K562 (cell line): ENCODE measurements around the gene CATSPER4. TPM values are rescaled to one million over a fixed set of nuclear protein-coding genes. Genes with fewer than 3 reads are reported as not detected.

ENCODE experiments used
- HOMEZ ChIP-seq: fragments of 250-450 bp; sonication (Bioruptor Pico); IDR thresholded peaks from 2 replicates; pipeline ENCODE4 v1.4.0; 2020; ENCODE audit warnings: mild to moderate bottlenecking, moderate library complexity
- POLR2A ChIP-seq: fragments of 450-650 bp; conservative IDR thresholded peaks from 2 replicates; pipeline ENCODE4 v1.6.1; 2016
- RBM25 ChIP-seq: fragments of 200-400 bp; formaldehyde crosslinking; IDR thresholded peaks from 2 replicates; pipeline ENCODE4 v1.6.1; 2018; ENCODE audit warnings: low read length, low read depth, moderate library complexity; ENCODE audit not compliant: severe bottlenecking
- RHOXF2B ChIP-seq: fragments of 250-450 bp; sonication (Bioruptor Pico); conservative IDR thresholded peaks from 2 replicates; pipeline ENCODE4 v1.5.1; 2021
- ZNF740 ChIP-seq, 3 experiments: fragments of 200-800 bp in 1 of 3; sonication (Bioruptor generic) in 1 of 3; sonication (generic) in 1 of 3; formaldehyde crosslinking in 1 of 3; IDR thresholded peaks; 2 replicates each; pipeline versions ENCODE4 v1.6.1 to v1.8.0; 2016 to 2022; ENCODE audit warnings: mild to moderate bottlenecking in 2 of 3, missing compliant biosample characterization in 2 of 3, missing genetic modification characterization in 2 of 3, missing genetic modification reagents in 1 of 3
- polyA plus RNA-seq, 8 experiments: library from polyadenylated mRNA; depleted of rRNA in 4 of 8; stranded (reverse) in 5 of 8; unstranded in 3 of 8; fragments of >200 nt; fragmentation: Nextera tagmentation in 2 of 8; fragmentation: Illumina TruSeq in 1 of 8; extraction: Ambion mirVana in 2 of 8; extraction: Trizol in 1 of 8; gene quantifications; 2 replicates each; pipeline versions ENCODE4 v1.2.1 to v1.2.3, GENCODE V29; 2011 to 2014; ENCODE audit warnings: inconsistent platforms in 1 of 8, missing spikeins in 1 of 8
- total RNA-seq, 7 experiments: library from RNA; depleted of rRNA in 6 of 7; stranded (reverse); fragments of >200 nt in 6 of 7; fragmentation: Illumina TruSeq in 2 of 7; extraction: Trizol in 2 of 7; gene quantifications; 2 replicates each; pipeline versions ENCODE4 v1.2.1 to v1.2.3, GENCODE V29; 2011 to 2021; ENCODE audit warnings: low replicate concordance in 1 of 7
- TF ChIP-seq, protein P1 (sequence below): fragments of 450-650 bp; conservative IDR thresholded peaks from 2 replicates; pipeline ENCODE4 v1.6.1; 2016; ENCODE audit warnings: missing genetic modification characterization, low read depth, mild to moderate bottlenecking, missing compliant biosample characterization, moderate library complexity
- TF ChIP-seq, protein P2 (sequence below): sonication (generic); formaldehyde crosslinking; IDR thresholded peaks from 2 replicates; pipeline ENCODE4 v1.8.1; 2023; ENCODE audit warnings: mild to moderate bottlenecking, missing genetic modification reagents

The CATSPER4 gene
- total and polyA plus RNA-seq, 9 of the 15 experiments (the other 6 are each of a cell fraction or from before 2014, with no cell fraction given) = 0.04 to 0.13 TPM; not detected in 7

DNA sequence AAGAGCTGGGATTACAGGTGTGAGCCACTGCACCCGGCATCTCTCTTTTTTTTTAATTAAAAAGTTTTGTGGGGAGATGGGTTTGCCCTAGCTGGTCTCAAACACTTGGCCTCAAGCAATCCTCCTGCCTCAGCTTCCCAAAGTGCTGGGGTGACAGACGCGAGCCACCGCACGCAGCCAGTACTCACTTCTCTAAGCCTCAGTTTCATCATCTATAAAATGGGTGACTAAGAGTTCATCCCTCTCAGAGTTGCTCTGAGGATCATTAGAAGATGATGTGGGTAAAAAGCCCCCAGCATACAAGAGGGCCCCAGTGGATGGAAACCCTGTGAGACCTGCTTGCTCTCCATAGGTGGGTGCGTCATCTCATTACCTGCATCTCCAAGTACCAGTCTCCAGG lies 2.5 kb upstream of the CATSPER4 start (continued):
- TF ChIP-seq, protein P1, sequence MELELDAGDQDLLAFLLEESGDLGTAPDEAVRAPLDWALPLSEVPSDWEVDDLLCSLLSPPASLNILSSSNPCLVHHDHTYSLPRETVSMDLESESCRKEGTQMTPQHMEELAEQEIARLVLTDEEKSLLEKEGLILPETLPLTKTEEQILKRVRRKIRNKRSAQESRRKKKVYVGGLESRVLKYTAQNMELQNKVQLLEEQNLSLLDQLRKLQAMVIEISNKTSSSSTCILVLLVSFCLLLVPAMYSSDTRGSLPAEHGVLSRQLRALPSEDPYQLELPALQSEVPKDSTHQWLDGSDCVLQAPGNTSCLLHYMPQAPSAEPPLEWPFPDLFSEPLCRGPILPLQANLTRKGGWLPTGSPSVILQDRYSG (tag) = no peak
- TF ChIP-seq RHOXF2B = no peak
- TF ChIP-seq, protein P2, sequence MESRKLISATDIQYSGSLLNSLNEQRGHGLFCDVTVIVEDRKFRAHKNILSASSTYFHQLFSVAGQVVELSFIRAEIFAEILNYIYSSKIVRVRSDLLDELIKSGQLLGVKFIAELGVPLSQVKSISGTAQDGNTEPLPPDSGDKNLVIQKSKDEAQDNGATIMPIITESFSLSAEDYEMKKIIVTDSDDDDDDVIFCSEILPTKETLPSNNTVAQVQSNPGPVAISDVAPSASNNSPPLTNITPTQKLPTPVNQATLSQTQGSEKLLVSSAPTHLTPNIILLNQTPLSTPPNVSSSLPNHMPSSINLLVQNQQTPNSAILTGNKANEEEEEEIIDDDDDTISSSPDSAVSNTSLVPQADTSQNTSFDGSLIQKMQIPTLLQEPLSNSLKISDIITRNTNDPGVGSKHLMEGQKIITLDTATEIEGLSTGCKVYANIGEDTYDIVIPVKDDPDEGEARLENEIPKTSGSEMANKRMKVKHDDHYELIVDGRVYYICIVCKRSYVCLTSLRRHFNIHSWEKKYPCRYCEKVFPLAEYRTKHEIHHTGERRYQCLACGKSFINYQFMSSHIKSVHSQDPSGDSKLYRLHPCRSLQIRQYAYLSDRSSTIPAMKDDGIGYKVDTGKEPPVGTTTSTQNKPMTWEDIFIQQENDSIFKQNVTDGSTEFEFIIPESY (CRISPR knock-in tag) = no peak
- no peak for TF ChIP-seq ZNF740 (CRISPR knock-in tag; IDR thresholded peaks at IDR 0.05)
- no peak for TF ChIP-seq ZNF740 (tag; IDR thresholded peaks at IDR 0.05)
- TF ChIP-seq POLR2A = no peak
- peak; percentile 74 for TF ChIP-seq RBM25
- no peak for TF ChIP-seq HOMEZ (CRISPR knock-in tag)
